ENCODE data around the gene EFNA5.

Gene EFNA5

GRCh38 chr5:107670932-107671741 is at the start of gene EFNA5:
Gene EFNA5, minus strand, starts transcription at chr5:107670937.
- peak; percentile 31 for DNase-seq (ENCODE audit: low spot score)

- DNase-seq (ENCODE audit: low spot score) = no peak
These were observed 48.4 kb upstream of the EFNA5 start for GRCh38 chr5:107719034-107719606.

- DNase-seq (ENCODE audit: low spot score) = no peak
These were observed 47.1 kb upstream of the EFNA5 start for GRCh38 chr5:107717816-107718215.

GRCh38 chr5:107713228-107713627 is 42.5 kb upstream of the EFNA5 start:
- DNase-seq (ENCODE audit: low spot score) = no peak

GRCh38 chr5:107712359-107712870 is 41.7 kb upstream of the EFNA5 start:
- no peak for DNase-seq (ENCODE audit: low spot score)

- DNase-seq (ENCODE audit: low spot score) = no peak
These were observed 34.8 kb upstream of the EFNA5 start for GRCh38 chr5:107705402-107706014.

GRCh38 chr5:107704681-107705401 is 34.1 kb upstream of the EFNA5 start:
- DNase-seq (ENCODE audit: low spot score) = no peak

GRCh38 chr5:107700481-107700880 is 29.7 kb upstream of the EFNA5 start:
- DNase-seq (ENCODE audit: low spot score) = no peak

- DNase-seq (ENCODE audit: low spot score) = no peak
These were observed 28.7 kb upstream of the EFNA5 start for GRCh38 chr5:107699425-107699824.

- no peak for DNase-seq (ENCODE audit: low spot score)
These were observed 27.5 kb upstream of the EFNA5 start for GRCh38 chr5:107698286-107698685.

- DNase-seq (ENCODE audit: low spot score) = no peak
These were observed 25.8 kb upstream of the EFNA5 start for GRCh38 chr5:107696498-107696897.

GRCh38 chr5:107696080-107696479 is 25.3 kb upstream of the EFNA5 start:
- peak; percentile 44 for DNase-seq (ENCODE audit: low spot score)

- no peak for DNase-seq (ENCODE audit: low spot score)
These were observed 17.2 kb upstream of the EFNA5 start for GRCh38 chr5:107687937-107688336.

GRCh38 chr5:107687404-107687803 is 16.7 kb upstream of the EFNA5 start:
- no peak for DNase-seq (ENCODE audit: low spot score)

- no peak for DNase-seq (ENCODE audit: low spot score)
These were observed 11.8 kb upstream of the EFNA5 start for GRCh38 chr5:107682533-107682932.

GRCh38 chr5:107680799-107681198 is 10.1 kb upstream of the EFNA5 start:
- DNase-seq (ENCODE audit: low spot score) = no peak

GRCh38 chr5:107680099-107680498 is 9.4 kb upstream of the EFNA5 start:
- DNase-seq (ENCODE audit: low spot score) = peak; percentile 11

GRCh38 chr5:107676702-107677101 is 6.0 kb upstream of the EFNA5 start:
- DNase-seq (ENCODE audit: low spot score) = no peak

- DNase-seq (ENCODE audit: low spot score) = no peak
These were observed 4.5 kb upstream of the EFNA5 start for GRCh38 chr5:107675201-107675600.

- no peak for DNase-seq (ENCODE audit: low spot score)
These were observed 3.9 kb upstream of the EFNA5 start for GRCh38 chr5:107674655-107675054.

GRCh38 chr5:107673368-107674136 is 2.8 kb upstream of the EFNA5 start:
- DNase-seq (ENCODE audit: low spot score) = peak; percentile 76

GRCh38 chr5:107673039-107673367 is 2.3 kb upstream of the EFNA5 start:
- no peak for DNase-seq (ENCODE audit: low spot score)

All from iPS-NIHi11 (cell line).